HG03097 (cell line): ENCODE results near the gene WNK4.
"Not testable (repeated sequence)": the region's sequence is repeated elsewhere in the genome, so short reads cannot be mapped to it uniquely, and the experiment has no call there.

ENCODE experiments used
- ATAC-seq: cut with Tn5 transposase; IDR thresholded peaks from one replicate; pipeline ENCODE4 v1.9.1; 2021; ENCODE audit not compliant: unreplicated experiment, low FRiP score

Gene WNK4

GRCh38 chr17:42779936-42780850, at the start of gene WNK4:
Gene WNK4 (plus strand): TSS chr17:42780610. CDS start chr17:42780699, 89 bp downstream.
- ATAC-seq = no peak

GRCh38 chr17:42740699-42741098, 39.7 kb upstream of the WNK4 start:
- no peak for ATAC-seq

GRCh38 chr17:42742916-42743315, 37.5 kb upstream of the WNK4 start:
- ATAC-seq = not testable (repeated sequence)

- ATAC-seq = no peak
Observed at GRCh38 chr17:42743595-42744282, 36.7 kb upstream of the WNK4 start.

GRCh38 chr17:42744283-42744805, 36.1 kb upstream of the WNK4 start:
- ATAC-seq = peak; percentile 44

- peak; percentile 78 for ATAC-seq
Observed at GRCh38 chr17:42744806-42745617, 35.4 kb upstream of the WNK4 start, which contains the start of gene EZH1. Gene EZH1 (minus strand): TSS chr17:42745040. CDS start chr17:42728941, 16,099 bp downstream.

- no peak for ATAC-seq
Observed at GRCh38 chr17:42748202-42748907, 32.1 kb upstream of the WNK4 start.

- no peak for ATAC-seq
Observed at GRCh38 chr17:42748908-42749798, 31.3 kb upstream of the WNK4 start.

GRCh38 chr17:42750739-42751344, 29.6 kb upstream of the WNK4 start:
- ATAC-seq = no peak

GRCh38 chr17:42751628-42752027, 28.8 kb upstream of the WNK4 start:
- no peak for ATAC-seq

- ATAC-seq = no peak
Observed at GRCh38 chr17:42754782-42755181, 25.6 kb upstream of the WNK4 start.

- no peak for ATAC-seq
Observed at GRCh38 chr17:42759982-42760651, 20.3 kb upstream of the WNK4 start.

- no peak for ATAC-seq
Observed at GRCh38 chr17:42760652-42761581, 19.5 kb upstream of the WNK4 start, which contains the start of gene RAMP2. Gene RAMP2 (plus strand): TSS chr17:42761227. CDS start chr17:42761262, 35 bp downstream.

- no peak for ATAC-seq
Observed at GRCh38 chr17:42761638-42762037, 18.8 kb upstream of the WNK4 start.

GRCh38 chr17:42766124-42766523, 14.3 kb upstream of the WNK4 start:
- ATAC-seq = no peak

- no peak for ATAC-seq
Observed at GRCh38 chr17:42767512-42767911, 12.9 kb upstream of the WNK4 start.

GRCh38 chr17:42768006-42768405, 12.4 kb upstream of the WNK4 start:
- ATAC-seq = not testable (repeated sequence)
